HuH-7.5 (cell line): ENCODE data around the gene CD22.
"Not testable (repeated sequence)": the region's sequence is repeated elsewhere in the genome, so short reads cannot be mapped to it uniquely, and the experiment has no call there.

Source experiments
- DNase-seq: peaks from one replicate; pipeline ENCODE4 v3.0.0; 2011; ENCODE audit warnings: low spot score

CD22 gene

DNA sequence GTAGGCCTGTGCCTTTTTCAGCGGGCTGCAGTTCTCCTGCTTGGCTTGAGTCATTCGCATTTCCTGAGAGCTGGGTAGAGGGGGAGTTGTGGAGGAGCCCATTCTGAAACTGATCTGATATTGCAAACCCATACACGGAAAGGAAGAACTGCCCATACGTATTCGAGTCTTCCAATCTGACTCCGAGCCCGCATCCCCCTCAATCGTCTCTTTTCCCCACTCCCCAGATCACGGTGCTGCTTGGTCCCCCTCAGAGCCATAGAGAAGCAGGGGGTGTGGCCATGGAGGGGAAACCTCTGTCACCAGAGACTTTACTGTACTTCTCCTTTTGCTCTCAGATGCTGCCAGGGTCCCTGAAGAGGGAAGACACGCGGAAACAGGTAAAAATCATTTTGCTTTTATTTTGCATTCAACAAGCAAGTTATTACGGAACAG is at the start of gene CD22:
CD22 (plus strand) TSS at position 337 of the 435 bp plus-strand sequence. CDS start 2,854 bp downstream, outside the sequence.
- no peak for DNase-seq

DNA sequence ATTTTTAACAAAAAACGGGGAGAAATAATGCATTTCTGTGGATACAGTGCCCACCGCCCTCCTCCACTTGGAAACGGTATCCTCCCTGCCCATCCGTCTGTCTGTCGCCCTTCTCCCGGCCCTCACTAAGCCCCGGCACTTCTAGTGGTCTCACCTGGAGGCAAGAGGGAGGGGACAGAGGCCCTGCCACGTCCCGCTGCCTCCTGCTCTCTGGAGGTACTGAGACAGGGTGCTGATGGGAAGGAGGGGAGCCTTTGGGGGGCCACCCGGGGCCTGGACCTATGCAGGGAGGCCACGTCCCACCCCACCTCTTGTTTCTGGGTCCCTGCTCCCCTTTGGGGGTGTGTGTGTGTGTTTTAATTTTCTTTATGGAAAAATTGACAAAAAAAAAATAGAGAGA is 49.6 kb upstream of the CD22 start:
- DNase-seq, result no peak

DNA sequence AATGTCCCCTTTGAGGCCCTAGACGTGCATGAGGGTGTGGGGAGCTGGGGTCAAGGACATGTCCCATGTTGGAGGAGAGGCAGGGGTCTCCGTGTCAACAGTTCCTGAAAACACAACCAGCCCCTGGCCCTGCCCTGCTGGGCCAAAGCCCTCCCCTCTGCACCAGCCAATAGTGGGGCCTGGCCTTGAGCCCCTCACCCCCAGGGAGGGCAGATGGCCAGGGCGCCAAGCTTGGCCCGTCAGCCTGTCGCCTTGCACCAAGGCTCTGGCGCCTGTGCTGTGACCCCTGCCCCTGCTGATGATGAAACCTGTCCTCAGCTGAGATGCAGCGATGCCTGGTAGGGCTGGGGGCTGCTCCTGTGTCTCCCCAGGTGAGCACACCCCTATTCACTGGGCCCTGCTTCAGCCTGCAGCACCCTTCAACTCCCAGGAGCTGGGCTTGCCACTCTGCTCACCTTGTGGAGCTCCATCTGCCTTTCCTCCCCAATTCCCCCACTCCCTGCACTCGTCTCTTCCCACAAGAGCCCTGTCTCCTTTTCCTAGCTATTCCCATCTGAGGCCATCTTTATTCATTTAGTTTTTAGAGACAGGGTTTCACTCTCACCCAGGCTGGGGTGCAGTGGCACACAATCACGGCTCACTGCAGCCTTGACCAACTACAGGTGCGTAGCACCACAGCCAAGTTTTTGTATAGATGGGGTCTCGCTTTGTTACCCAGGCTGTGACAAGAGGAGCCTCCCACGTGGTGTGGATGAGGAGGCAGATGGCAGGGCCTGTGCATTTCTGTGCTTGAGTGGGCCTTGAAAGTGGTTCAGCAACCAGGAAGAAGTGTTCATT is 48.8 kb upstream of the CD22 start:
- DNase-seq, result no peak

DNA sequence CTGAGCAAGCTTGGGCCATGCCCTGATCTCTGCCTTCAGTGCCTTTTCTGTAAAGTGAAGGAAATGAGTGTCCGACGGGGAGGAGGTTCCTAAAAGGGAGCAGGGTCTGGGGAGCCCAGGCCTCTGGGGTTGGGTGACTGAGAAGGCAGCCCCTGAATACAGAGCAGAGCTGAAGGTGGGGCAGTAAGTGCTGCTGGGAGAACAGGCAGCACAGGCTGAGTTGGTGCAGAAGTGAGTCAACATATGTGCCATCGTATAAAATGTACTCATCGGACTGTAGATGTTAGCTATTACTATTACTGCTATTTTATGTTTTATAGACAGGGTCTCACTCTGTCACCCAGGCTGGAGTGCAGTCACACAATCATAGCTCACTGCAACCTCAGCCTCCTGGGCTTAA is 47.7 kb upstream of the CD22 start:
- DNase-seq, result no peak

DNA sequence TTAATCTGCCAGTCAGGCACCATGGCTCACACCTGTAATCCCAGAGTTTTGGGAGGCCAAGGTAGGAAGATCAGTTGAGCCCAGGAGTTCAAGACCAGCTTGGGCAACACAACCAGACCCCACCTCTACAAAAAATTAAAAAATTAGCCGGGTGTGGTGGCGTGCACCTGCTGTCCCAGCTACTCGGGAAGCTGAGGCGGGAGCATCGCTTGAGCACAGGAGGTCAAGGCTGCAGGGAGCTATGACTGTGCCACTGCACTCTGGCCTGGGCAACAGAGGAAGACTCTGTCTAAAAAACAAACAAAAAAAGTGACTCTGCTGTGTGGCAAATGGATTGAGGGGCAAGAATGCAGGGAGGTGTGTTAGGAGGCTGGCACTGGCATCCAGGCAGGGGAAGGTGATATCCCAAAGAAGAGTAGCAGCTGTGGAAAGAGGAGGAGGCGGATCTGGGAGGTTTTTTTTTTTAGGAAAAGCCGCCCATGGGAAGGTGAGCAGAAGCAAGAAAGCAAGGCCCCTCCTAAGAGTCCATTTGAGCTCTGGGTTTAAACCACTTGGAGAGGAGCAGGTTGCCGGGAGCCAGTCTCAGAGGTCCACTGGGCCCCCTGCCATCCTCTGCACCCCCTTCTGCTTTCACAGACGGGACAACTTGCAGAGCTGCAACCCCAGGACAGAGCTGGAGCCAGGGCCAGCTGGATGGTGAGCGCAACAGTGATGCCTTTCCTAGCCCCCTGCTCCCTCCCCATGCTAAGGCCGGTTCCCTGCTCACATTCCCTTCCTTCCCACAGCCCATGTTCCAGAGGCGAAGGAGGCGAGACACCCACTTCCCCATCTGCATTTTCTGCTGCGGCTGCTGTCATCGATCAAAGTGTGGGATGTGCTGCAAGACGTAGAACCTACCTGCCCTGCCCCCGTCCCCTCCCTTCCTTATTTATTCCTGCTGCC is 44.6 kb upstream of the CD22 start:
- no peak for DNase-seq

DNA sequence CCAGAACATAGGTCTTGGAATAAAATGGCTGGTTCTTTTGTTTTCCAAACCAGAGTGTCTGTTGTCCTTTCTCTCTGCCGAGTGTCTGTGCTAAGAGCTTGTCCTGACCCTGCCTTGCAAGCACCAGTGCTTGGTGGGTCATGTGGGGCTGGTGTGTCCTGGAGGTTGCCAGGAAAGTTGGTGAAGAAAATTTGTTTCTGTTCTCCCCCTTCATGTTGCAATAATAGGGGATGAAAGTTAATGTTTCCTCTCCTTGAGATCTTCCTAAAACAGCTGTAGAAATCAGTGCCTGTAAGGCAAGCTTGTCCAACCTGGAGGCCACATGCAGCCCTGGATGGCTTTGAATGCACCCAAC is 43.9 kb upstream of the CD22 start:
- no peak for DNase-seq

DNA sequence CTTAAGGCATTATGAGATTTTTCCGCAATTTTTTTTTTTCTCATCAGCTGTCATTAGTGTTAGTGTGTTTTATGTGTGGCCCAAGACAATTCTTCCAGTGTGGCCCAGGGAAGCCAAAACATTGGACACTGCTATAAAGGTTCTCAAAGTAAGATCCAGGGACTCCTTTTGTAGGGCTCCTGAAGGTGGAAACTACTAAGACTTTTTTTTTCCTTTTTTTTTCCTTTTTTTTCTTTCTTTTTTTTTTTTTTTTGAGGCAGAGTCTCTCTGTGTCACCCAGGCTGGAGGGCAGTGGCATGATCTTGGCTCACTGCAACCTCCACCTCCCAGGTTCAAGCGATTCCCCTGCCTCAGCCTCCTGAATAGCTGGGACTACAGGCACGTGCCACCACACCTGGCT is 43.5 kb upstream of the CD22 start:
- DNase-seq, result not testable (repeated sequence)

DNA sequence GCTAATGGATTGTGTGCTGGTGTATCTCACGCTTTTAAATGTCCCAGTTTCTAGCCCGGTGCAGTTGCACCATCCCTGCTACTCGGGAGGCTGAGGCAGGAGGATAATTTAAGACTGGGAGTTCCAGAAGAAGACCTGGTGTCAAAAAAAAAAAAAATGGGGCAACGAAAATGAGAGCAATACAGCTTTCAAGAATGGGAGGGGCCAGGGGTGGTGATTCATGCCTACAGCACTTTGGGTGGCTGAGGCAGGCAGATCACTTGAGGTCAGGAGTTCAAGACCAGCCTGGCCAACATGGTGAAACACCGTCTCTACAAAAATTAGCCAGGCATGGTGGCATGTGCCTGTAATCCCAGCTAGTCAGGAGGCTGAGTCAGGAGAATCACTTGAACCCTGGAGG is 42.9 kb upstream of the CD22 start:
- DNase-seq, result not testable (repeated sequence)

DNA sequence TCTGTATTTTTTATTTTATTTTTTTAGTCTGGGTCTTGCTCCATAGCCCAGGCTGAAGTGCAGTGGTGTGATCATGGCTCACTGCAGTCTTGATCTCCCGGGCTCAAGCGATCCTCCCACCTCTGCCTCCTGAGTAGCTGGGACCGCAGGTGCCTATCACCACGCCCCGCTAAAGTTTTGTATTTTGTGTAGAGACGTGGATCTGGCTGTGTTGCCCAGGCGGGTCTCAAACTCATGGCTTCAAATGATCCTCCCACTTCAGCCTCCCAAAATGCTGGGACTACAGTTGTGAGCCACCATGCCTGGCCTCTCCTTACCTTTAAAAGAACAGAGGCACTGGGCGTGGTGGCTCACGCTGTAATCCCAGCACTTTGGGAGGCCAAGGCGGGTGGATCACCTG is 41.3 kb upstream of the CD22 start:
- DNase-seq, result no peak

DNA sequence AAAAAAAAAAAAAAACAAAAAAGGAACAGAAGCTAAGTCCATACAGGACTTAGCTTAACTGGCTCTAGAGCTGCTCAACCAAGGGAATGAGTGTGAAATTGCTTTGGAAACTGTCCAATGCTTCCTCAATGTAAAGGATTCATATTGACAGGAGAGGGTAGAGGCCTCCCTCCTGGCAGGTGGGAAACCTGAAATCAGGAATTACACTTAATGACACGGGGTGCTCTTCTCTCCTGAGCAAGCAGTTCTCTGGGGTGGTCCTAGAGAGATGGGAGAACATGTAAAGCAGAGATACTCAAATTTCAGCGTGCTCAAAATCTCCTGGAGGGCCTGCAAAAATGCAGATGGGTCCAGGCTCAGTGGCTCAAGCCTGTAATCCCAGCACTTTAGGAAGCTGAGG is 40.7 kb upstream of the CD22 start:
- DNase-seq, result no peak

DNA sequence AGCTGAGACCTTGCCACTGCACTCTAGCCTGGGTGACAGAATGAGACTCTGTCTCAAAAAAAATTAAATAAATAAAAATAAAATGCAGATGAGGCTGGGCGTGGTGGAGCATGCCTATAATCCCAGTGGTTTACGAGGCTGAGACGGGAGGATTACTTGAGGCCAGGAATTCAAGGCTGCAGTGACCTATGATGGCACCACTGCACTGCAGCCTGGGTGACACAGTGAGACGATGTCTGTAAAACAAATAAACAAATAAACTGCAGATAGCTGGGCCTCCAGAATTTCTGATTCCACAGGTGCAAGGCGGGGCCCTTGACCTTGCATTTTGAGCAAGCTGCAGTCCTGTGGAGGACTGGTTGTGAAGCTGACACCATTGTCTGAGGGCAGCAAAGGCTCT is 40.1 kb upstream of the CD22 start:
- no peak for DNase-seq

DNA sequence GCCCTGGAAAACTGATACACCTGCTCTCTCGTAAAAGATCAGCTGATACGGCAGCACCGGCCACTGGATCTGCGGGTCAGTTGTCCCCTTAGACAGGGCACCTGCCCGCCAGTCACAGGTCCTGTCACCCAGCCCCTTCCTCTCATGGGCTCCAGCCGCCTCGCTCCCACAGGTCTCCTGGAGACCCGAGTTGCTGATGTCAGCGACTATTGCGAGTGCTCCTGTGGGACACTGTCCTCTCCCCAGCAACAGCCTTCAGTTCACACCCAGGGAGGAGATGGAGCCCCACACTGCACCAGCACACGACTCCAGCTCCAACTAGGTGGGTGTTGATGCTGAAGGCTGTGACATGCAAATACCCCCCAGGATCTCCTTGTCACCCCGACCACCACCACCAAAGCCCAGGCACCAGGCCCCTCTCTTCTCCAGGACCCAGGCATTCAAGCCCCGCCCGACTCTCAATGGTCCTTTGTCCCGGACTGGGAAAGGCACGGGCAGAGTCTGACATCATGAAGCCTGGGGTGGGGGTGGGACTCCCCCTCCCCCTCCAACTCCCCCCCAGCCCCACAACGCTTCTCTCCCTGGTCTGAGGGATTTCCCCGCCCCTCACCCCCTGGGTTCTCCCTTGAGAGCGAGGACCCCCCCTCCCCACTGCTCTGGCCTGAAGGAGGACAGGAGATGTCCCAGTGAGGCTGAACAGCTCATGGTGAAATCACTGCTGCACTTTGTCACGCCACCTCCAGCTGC is 38.4 kb upstream of the CD22 start:
- no peak for DNase-seq

DNA sequence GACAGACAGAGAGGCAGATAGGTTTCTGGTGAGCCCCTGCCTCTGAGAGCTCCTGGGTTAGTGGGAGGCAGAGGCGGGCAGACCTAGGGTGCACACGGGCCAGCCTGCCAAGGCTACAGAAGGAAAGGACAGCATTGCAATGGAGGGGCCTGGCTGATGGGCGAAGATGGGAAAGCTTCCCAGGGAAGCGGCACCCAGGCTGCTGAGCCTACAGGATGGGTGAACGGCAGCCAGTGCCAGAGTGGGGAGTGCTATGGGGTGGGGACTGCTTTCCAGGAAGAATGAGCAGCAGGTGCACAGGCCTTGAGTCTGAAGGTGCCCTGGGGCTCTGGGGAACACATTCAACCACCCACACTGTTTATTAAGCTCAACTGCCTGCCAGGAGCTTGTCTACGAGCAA is 37.7 kb upstream of the CD22 start:
- DNase-seq, result no peak

DNA sequence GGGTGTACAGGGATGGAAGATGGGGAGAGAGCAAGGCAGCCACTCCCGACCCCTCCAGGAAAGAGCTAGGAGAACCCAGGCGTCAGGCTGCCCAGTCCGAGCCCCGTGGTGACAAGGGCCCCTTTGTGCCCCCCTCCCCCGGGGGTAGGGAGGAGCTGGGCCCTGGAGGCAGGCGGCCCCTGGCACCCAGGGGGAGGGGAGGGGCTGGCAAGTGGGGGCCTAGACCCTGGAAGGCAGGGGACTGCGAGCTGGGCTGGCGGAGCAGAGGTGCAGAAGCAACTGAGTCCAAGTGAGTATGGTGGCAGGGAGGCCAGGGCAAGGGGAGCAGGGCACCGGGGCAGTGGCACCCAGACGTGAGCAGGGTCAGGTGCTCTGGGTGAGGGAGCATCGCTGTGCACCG is 37.1 kb upstream of the CD22 start, which contains the start of gene MAG:
MAG (plus strand) TSS at position 246 of the 400 bp plus-strand sequence. CDS start 3,248 bp downstream, outside the sequence.
- DNase-seq, result no peak

DNA sequence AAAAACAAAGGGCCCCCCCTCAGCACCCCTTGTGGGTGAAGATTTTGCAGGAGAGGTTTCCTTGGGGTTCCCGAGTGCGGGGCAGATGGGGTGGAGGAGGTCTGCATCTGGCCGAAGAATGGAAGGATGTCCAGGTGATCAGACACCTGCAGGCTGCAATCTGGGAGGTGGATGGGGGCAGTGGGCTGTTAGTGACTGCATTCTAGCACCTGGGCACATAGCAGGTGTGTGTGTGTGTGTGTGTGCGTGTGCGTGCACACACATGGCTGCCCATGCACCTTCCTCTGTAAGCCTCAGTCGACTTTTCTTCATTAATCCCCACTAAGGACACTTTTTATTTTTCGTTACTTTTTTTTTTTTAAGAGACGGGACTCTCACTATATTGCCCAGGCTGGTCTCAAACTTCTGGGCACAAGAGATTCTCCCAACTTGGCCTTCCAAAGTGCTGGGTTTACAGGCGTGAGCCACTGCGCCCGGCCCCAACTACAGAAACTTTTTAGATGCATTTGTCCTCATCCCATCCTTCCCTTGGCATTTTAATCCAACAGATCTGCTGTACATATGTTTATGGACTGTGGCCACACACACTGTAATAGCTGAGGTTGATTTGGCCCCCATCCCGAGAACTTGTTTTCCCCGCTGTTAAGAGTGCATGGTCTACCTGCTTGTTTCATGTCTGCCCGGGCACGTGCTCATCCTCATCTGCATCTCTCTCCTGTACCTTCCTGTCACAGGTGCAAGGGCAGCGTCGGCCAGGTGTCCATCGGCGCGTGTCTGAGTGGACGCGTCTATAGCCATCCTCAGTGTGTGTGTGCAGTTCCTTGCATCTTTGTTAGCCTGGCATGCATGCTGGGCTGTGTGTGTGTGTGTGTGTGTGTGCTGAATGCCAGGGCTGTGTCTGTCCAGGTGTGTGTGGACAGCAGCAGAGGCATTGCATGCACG is 36.3 kb upstream of the CD22 start:
- no peak for DNase-seq

DNA sequence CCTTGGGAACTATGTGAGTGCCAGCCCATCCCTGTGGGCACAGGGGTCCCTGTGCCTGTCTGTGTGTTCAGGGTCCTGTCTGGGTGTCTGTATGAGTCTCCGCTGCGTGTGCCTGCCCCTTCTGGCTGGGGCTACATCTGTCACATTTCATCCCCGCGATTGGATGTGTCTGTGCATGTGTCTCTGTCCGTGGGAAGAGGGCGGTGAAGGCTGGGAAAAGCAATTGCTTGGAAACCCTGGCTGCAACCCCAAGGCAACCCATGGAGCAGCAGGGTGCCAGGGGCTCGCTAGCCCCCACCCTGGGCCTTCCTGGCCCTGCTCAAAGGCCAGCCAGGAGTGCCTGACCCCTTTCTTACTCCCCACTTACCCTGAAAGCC is 35.6 kb upstream of the CD22 start:
- DNase-seq, result no peak

DNA sequence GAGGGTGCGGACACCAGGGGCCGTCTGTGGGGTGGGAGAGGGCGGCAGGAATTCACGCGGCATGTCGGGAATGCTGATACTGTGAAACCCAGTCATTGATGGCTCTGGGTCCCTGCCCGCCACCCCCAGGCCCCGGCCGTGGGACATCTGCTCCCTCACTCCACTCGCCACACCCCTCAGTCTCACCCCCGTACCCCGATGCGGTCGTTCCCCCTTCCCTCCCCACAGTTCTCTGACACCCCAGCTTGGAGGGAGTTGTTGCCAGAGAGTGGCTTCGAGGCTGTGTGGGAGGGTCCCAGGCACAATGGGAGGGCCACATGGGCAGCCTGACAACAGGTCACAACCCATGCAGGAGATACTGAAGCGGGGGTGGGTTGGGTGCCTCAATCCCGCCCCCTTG is 35.2 kb upstream of the CD22 start:
- DNase-seq, result no peak

DNA sequence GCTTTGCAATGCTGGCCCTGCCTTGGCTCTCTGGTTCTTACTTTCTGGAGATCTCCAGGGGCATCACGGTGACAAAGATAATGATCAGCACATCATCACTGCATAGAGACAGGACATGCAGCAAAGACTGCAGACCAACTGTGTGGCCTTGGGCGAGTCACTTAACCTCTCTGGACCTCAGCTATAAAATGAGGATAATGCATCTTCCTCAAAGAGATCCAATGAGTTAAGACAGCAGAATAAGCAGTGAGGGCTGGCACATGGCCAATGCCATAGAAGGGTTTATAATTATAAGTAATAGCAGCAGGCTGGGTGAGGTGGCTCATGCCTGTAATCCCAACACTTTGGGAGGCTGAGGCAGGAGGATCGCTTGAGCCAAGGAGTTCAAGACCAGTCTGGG is 34.7 kb upstream of the CD22 start:
- DNase-seq, result no peak

DNA sequence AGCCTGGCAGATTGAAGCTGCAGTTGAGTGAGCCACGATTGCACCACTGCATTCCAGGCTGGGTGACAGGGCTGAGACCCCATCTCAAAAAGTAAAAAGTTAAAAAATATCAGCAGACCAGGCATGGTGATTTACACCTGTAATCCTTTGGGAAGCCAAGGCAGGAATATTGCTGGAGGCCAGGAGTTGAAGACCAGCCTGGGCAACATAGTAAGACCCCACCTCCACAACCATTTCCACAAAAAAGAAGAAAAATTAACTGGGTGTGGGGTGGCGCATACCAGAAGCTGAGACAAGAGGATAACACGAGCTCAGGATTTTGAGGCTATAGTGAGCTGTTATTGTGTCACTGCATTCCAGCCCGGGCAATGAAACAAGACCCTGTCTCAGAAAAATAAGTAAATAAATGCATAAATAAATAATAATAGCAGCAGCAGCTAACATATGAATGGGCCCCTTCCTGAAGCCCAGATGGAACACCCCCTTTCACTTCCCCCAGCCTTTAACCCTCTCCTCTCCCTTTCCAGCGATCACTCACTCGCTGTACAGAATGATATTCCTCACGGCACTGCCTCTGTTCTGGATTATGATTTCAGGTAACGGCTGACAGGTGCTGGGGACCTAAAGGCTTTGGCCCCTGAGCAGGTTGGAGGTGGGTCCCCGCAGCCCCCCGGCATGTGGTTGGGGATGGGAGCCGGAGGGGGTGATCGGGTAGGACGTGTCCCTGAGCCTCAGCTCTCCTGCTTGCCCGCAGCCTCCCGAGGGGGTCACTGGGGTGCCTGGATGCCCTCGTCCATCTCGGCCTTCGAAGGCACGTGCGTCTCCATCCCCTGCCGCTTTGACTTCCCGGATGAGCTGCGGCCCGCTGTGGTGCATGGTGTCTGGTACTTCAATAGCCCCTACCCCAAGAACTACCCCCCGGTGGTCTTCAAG is 33.9 kb upstream of the CD22 start:
- no peak for DNase-seq
